Measurements from ENCODE around the gene CEMP1.
"Not testable (repeated sequence)": the region's sequence is repeated elsewhere in the genome, so short reads cannot be mapped to it uniquely, and the experiment has no call there.

The CEMP1 gene

DNA sequence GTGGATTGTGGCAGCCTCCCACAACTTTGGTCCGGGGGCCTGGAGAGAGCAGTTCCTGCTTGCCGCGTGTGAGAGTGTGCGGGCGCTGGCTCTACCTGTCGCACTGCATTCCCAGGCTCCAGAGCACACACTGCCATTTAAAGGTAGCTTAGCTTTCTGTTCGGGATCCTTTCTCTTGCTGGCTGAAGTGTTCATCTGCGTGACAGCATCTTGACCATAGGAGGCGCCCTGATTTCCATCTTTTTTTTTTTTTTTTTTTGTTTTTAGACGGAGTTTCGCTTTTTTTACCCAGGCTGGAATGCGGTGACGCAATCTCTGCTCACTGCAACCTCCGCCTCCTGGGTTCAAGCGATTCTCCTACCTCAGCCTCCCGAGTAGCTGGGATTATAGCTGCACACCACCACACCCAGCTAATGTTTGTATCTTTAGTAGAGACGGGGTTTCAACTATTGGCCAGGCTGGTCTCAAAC, 20.2 kb upstream of the CEMP1 start:
- peak; percentile 18 for DNase-seq (ENCODE audit: low read depth)
- TF ChIP-seq, protein P1, sequence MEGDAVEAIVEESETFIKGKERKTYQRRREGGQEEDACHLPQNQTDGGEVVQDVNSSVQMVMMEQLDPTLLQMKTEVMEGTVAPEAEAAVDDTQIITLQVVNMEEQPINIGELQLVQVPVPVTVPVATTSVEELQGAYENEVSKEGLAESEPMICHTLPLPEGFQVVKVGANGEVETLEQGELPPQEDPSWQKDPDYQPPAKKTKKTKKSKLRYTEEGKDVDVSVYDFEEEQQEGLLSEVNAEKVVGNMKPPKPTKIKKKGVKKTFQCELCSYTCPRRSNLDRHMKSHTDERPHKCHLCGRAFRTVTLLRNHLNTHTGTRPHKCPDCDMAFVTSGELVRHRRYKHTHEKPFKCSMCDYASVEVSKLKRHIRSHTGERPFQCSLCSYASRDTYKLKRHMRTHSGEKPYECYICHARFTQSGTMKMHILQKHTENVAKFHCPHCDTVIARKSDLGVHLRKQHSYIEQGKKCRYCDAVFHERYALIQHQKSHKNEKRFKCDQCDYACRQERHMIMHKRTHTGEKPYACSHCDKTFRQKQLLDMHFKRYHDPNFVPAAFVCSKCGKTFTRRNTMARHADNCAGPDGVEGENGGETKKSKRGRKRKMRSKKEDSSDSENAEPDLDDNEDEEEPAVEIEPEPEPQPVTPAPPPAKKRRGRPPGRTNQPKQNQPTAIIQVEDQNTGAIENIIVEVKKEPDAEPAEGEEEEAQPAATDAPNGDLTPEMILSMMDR (conservative IDR thresholded peaks at IDR 0.05; ENCODE audit: low read length) = peak; percentile 12; the same call in 1 of the 2 replicates

DNA sequence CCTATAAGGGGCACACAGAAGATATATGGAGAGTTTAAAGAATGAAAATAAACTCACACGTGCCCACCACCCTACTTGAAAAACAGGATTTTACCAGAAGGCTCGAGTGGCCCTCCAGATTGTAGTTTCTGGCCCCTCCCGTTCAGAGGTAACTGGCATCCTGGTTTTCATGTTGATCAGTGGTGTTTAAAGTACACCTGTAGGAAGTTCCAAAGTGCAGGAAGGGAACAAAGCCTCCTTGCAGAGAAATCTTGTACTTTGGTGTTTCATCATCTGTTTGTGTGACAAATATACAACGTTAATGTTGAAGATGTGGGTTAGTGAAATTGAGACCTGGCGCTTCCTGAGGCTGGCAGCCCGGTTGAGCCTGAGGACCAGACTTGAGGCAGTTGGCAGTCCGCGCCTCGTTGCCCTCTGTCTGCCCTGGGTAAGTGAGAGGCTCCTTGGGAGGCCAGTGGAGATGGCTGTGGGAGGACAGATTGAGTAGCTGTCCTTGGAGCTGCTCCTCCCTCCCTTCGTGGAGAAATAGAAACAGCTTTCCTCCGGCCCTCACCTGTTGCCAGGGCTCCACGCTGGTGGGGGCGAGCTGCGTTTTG, 19.2 kb upstream of the CEMP1 start:
- DNase-seq (ENCODE audit: low read depth); H3K4me3 ChIP-seq (ENCODE audit: low read length): not testable (repeated sequence)

More for the DNA sequence above, 20.2 kb upstream of the CEMP1 start:
- H3K4me3 ChIP-seq (ENCODE audit: low read length) = not testable (repeated sequence)

DNA sequence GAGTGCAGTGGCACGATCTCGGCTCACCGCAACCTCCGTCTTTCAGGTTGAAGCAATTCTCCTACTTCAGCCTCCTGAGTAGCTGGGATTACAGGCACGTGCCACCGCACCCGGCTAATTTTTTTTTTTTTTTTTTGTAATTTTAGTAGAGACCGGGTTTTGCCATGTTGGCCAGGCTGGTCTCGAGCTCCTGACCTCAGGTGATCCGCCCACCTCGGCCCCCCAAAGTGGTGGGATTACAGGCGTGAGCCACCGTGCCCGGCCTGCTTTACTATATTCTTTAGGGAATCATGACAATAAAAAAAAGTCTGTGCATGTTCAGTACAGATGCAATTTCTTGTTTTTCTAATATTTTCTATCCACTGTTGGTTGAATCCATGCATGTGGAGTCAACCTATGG, 12.6 kb upstream of the CEMP1 start:
- DNase-seq (ENCODE audit: low read depth); H3K4me3 ChIP-seq (ENCODE audit: low read length): not testable (repeated sequence)

DNA sequence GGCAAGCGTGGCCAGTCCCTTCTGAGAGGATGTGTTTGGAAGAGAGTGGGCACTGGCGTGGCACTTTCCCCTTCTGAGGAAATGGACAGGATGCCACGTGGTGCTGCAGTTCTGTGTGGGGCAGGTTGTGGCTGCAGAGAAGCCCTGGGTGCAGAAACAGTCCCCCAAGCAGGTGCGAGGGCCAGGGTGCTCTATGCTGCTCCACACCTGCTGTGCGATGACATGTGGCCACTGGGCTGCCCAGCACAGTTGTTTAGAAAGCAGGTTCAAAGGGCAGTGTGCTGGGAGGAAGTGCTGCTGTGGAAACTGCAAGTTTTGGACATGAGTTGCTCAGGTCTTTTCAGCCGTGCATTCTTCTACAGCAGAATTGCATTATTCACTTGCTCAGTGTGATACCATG, 10.2 kb upstream of the CEMP1 start:
- H3K4me3 ChIP-seq (ENCODE audit: low read length); DNase-seq (ENCODE audit: low read depth): not testable (repeated sequence)

DNA sequence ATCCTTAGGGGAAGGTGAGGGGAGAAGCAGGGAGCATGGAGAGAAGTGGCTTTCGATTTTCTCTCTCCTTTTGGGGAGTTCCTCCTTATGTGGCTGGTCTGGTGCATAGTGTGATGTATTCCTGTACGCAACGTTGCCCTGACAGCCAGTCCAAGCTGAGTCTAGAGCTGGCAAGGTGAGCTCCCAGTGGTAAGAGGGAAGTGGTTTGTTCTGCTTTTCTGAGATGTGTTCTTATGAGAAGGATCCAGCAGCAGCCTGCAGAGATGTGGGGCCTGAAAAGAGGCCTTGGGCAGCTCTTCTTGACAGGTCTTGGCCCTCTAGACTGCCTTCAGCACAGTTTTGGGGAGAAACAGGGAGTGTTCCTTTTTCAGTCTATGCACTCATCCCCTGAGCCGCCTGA, 9.7 kb upstream of the CEMP1 start:
- DNase-seq (ENCODE audit: low read depth); H3K4me3 ChIP-seq (ENCODE audit: low read length): not testable (repeated sequence)

DNA sequence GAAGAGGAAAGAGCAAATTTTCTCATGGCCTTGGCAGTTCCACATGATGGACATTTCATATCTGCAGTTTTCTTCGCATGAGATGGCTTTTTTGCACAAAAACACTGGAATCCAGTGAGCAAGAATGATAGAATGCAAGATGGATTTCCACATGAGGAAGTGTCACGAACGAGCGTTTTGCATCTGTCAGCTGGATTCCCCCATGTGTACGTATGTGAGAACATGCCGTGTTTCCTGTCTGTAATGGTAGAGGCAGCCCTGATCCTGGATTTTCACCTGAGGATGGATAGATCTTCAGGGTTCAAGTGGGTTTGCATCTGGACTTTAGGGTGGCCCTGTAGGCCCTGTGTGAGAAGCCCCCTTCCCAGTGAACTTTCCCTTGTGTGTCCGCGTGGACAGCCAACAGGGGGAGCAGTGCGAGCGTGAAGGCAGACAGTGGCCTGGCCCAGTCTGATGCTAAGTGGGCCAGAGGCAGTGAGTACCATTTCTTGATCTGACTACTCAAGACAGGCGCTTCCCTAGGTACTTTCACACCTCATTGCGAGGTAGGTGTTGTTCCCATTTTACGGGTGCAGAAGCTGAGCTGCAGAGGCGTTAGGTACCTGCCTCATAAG, 8.7 kb upstream of the CEMP1 start:
- TF ChIP-seq, protein P1 (conservative IDR thresholded peaks at IDR 0.05; ENCODE audit: low read length) = peak; percentile 45
- not testable (repeated sequence) for DNase-seq (ENCODE audit: low read depth); H3K4me3 ChIP-seq (ENCODE audit: low read length)

DNA sequence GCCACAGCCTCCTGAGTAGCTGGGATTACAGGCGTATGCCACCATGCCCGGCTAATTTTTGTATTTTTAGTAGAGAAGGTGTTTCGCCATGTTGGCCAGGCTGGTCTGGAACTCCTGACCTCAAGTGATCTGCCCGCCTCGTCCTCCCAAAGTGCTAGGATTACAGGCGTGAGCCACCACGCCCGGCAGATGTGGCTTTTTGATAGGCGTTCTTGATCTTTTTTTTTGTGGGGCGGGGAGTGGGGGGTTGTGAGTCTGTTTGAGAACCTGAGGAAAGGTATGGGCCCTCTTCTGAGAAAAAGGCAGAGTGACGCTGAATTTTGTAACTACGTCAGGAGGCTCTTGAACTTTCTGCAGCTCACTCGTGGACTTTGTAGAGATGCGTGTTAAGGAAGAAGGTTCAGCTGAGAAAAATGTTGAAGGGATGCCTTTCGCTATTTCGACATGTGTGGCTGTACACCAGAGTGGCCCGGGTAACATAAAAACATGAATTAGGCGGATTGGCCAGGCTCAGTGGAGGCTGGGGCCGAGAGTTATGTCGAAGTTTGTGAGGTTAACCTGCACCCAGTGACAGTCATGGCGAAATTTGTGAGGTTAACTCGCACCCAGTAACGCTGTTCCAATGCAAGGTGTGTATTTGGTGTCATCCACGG, 8.1 kb upstream of the CEMP1 start:
- not testable (repeated sequence) for DNase-seq (ENCODE audit: low read depth)
- H3K4me3 ChIP-seq (ENCODE audit: low read length) = peak overlapping the region; percentile 59

DNA sequence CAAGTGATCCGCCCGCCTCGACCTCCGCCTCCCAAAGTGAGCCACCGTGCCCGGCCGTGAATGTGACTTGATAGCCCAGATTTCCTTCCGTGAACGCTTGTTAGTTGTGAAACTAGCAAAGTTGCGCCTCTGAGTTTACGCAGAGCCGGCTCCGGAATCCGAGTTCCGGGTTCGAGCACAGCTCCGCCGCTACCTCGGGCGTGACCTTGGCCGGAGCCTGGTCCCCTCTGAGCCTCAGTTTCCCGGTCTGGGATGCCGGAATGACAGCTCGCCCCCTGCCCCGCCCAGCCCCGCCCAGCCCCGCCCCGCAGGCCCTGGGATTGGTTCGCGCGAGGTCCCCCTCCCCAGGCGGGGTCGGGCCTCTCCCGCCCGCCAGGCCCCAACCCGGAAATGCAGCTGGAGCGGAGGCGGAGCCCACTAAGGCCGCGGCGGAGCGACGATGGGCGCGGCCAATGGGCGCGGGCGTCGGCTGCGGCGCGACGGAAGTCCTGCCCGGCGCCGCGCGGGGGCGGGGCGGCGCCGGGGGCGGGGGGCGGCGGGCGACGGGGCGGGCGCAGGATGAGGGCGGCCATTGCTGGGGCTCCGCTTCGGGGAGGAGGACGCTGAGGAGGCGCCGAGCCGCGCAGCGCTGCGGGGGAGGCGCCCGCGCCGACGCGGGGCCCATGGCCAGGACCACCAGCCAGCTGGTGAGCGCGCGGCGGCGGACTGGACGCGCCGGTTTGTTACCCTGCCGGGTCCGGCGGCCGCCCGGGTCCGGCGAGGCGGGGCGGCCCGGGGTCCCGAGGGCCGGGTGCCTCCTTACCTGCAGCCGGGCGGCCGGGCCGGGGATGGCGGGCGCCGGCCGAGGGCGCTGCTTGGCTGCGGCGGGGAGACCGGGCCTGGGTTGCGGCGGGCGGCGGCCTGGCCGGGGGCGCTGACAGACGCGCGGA, 6.5 kb upstream of the CEMP1 start, which contains the start of gene PDPK1:
TSS of gene PDPK1 (plus strand) at position 571 of the 929 bp plus-strand sequence. CDS start at position 663, 92 bp downstream.
- peak within 1 kb of the TSS; percentile 76 for H3K4me3 ChIP-seq (ENCODE audit: low read length)
- peak; percentile 94 for DNase-seq (ENCODE audit: low read depth)
- TF ChIP-seq, protein P1 (conservative IDR thresholded peaks at IDR 0.05; ENCODE audit: low read length) = no peak

DNA sequence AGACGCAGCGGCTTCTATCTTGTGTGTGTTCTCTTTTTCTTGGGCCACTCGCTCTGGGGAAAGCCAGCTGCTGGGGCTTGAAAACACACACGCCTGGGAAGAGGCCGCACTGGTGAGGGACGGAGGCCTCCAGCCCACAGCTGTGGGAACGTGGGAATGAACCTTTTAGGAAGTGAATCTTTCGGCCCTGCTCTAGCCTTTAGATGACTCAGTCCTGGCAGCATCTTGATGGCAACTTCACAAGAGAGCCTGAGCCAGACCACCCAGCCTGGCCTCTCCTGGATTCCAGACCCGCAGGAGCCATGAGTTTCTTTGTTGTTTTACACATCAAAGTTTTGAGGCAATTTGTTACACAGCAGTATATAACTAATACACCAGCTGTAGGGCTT, 4.4 kb upstream of the CEMP1 start:
- H3K4me3 ChIP-seq (ENCODE audit: low read length) = no peak overlapping the region
- TF ChIP-seq, protein P1 (conservative IDR thresholded peaks at IDR 0.05; ENCODE audit: low read length) = no peak
- DNase-seq (ENCODE audit: low read depth) = peak; percentile 91

DNA sequence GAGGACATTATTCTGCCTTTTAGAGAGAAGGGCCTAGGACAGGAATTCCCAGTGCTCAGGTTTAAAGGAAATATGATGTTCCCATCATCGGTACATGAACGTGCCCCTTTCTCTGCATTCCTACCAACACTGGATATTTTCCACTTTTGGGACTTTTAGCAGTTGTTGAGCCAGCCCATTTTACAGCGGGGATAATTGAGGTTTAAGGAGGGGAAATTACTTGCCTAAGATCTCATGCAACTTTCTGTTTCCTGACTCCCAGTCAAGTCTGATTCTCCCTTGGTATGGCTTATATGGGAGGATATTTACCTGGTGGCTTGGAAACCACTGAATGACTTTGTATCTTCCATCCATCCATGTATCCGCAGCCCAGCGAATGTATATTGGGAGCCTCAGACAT, 3.1 kb upstream of the CEMP1 start:
- DNase-seq (ENCODE audit: low read depth) = not testable (repeated sequence)

More for the DNA sequence above, 3.1 kb upstream of the CEMP1 start:
- not testable (repeated sequence) for H3K4me3 ChIP-seq (ENCODE audit: low read length)
